NCI-H526 (cell line): Measurements from ENCODE around the gene CIAO2B.
"Not testable (repeated sequence)": the region's sequence is repeated elsewhere in the genome, so short reads cannot be mapped to it uniquely, and the experiment has no call there.

Source experiments
- DNase-seq, 2 experiments: peaks; one replicate each; lab custom pipeline; 2025; lab: John Stamatoyannopoulos, UW

Gene CIAO2B

DNA sequence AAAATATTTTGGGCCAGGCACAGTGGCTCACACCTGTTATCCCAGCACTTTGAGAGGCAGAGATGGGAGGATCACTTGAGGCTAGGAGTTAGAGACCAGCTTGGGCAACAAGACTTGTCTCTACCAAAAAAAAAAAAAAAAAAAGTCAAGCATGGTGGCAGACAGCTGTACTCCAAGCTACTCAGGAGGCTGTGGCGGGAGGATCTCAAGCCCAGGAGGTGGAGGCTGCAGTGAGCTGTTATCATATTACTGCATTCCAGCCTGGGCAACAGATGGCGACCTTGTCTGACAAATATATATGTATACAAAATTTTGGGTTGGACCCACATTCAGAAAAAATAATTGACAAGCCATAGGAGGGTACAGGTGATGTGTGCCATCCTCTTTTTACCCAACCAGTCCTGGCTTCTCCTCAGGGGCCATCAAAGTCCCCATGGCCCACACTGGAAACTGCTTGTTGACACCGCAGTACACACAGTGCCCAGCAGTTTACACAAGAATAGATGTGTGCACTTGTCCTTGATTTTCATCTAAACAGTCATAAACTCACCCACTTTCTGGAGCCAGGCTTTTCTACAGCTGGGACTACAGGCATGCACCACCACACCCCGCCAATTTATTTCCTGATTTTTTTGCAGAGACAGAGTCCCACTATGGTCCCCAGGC is 2.8 kb upstream of the CIAO2B start:
- no peak for DNase-seq

- no peak for DNase-seq
Measured at GRCh38 chr16:66936462-66936861, 2.3 kb upstream of the CIAO2B start.

GRCh38 chr16:66935314-66936011 is 1.3 kb upstream of the CIAO2B start, which contains the start of gene CES2:
Gene CES2 (plus strand): TSS chr16:66935516. CDS start chr16:66935636, 120 bp downstream.
- DNase-seq = peak in 1 of 2 experiments; percentile 39

DNA sequence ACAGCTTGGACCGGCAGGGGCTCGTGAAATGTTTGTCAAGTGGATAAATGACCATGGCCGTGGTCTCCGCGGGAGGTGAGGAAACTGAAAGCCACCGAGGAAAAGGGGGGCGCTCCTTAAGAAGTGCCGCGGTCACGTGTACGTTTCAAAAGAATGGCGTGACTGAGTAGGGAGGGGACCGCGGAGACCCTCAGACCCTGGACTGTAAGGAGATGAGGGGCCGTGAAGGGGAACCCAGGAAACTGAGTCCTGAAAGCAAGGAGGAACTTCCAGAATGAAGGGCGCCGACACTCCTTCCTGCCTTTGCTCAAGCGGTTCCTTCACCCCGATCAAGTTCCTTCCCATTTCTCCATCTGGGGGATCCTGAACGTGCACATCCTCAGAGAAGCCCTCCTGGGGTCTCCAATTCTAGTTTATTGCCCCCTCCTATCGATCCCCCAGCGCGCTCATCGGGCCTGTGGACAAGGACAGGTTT is 674 bp upstream of the CIAO2B start:
- DNase-seq = not testable (repeated sequence)

DNA sequence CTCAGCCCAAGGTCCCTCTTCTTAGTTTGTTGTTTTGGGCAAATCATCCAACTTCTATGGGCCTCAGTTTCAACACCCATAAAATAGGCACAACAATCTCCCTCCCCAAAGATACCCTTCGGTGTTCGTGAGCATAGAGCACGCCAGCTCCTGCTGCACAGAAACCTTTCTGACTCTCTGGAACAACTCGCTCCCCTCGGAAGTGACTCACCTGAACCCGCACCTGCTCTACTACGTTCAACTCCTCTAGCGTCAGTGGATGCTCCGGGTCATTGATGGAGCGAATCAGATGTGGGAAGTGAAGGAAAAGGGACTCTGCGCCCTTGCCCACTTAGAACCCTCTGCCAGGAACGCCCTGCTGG is 445 bp downstream of the CIAO2B start:
- DNase-seq = peak in 1 of 2 experiments; percentile 21

DNA sequence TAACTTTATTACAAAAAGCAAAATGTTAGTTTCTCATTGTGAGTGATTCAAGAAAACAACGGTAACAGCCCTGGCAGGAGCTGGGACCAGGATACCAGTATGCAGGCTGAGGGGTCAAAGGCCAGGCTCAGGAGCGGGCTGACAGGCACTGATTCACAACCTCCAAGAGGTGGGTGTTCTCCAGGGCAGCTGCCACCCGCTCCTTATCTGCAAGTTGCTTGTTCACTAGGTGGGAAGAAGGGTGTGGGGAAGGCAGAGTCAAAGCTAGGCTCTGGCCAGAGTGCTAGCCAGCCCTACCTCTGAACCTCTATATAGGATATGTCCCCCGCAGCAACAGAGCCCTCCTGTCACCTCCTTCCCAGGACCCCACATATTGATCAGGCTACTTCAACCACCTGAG is 2.1 kb downstream of the CIAO2B start:
- DNase-seq = no peak

GRCh38 chr16:66931665-66932064 is 2.5 kb downstream of the CIAO2B start:
- DNase-seq = no peak

GRCh38 chr16:66930189-66930588 is 4.0 kb downstream of the CIAO2B start:
- no peak for DNase-seq

DNA sequence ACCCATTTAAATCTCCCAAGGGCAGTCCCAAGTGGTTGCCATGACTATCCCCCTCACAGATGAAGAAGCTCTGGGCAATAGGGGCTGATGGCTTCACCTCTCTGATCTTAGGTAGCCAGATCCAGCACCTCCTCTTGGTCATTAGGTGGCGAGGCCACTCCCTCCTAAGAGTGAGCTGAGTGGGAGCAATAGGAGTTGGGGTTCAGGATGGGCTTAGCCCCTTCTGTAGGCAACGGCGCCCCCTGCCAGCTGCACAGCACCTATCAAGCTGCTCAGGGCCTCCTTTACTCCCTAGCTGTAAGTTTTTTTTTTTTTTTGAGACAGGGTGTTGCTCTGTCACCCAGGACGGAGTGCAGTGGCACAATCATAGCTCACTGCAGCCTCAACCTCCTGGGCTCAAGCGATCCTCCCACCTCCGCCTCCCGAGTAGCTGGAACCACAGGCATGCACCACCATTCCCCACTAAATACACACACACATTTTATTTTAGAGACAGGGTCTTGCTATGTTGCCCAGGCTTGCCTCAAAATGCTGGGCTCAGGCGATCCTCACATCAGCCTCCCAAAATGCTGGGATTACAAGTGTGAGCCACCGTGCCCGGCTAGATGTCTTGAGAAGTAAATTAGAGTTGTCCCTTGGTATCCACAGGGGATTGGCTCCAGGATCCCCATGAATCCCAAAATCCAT is 5.4 kb downstream of the CIAO2B start:
- peak in 1 of 2 experiments; percentile 11 for DNase-seq

DNA sequence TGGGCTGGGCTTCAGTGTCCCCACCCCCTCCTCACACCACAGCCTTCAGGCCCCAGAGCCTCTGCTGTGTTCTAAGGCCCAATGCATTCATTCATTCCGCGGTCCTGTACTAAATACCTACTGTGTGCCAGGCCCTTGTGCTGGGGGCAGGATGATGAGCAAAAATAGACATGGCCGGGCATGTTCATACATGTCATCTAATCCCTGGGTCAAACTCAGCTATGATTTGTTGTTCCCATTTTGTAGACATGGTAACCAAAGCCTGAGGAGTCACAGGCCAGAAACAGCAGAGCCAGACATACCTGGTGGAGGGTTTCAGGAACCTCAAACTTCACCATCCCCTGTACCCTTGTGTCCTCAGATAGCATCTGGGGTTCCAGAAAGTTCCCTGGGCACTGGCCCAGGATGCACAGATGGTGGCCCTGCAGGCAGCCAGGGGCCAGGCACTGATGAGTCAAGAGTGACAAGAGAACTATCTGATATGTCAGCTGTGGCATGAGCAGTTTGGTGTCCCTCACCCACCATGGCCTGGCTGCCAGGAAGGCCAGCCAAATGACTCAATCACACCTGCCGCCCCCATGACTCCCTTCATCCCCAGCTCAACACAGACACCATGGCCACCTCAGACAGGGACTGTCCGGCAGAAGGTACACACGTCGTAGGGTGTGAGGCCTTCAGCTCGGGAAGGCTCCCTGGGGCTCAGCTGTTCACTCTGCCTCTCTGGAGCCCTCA is 6.1 kb downstream of the CIAO2B start:
- DNase-seq = no peak

DNA sequence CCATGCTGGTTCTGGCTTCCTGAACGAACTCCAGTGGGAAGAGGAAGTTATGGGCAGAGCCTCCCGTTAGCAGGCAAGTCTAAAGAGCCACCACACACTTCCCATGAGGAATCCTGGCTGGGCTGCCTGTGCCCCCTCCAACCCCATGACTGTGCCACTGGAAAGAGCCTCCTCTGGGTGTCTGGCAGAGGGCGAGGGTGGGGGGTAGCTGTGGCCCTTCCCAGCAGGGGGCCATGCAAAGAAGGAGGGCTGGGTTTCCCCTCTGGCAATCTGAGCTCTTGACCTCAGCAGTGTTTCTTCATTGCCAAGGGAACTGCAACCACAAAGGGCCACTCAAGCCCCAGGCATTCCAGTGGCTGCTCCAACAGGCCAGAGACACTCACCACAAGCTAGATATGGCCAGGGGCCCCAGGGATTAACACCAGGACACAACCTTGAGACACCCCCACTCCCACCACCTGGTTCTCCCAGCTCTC is 7.2 kb downstream of the CIAO2B start:
- DNase-seq = no peak

DNA sequence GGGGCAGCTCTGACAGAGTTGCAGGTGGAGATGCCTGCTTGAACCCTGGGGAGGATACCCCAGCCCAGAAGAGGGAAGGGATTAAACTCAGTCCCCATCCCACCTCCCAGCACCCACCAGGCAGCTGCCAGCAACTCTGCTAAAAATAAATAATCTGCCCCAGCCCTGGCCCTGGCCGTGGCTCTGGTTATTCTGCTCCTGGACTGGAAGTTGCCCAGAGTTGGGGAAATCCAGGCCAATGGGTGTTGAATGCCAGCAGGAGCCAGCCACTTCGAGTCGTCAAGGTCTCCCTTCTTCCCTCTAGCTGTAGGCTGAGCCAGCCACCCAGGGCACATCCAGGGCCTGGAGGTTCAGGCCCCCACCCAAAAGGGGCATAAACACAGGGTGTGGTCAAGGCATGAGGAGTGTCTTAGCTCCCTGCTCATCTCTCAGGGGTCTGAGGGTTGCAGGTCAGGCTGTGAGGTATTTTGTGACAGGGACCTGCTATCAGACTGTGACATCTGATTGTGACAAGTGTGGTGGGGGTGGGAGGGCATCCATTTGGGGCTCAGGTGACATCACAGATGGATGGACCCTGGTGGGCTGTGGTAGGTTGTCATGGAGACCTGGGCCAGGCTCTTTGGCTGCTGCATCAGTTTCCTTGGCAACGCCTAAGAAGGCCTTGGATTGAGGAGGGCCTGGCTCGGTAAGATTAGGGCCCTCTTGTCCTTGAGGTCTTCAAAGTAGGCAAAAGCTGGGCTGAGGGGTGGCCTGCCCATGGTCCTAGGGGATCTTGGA is 7.8 kb downstream of the CIAO2B start:
- DNase-seq = no peak

- DNase-seq = no peak
Measured at GRCh38 chr16:66925322-66925840, 8.8 kb downstream of the CIAO2B start, which contains the start of gene RRAD. Gene RRAD (minus strand): TSS chr16:66925535. CDS start chr16:66925179, 356 bp downstream.

- peak in 1 of 2 experiments; percentile 24 for DNase-seq
Measured at GRCh38 chr16:66924527-66925321, 9.5 kb downstream of the CIAO2B start.

- DNase-seq = no peak
Measured at GRCh38 chr16:66923866-66924265, 10.3 kb downstream of the CIAO2B start.

DNA sequence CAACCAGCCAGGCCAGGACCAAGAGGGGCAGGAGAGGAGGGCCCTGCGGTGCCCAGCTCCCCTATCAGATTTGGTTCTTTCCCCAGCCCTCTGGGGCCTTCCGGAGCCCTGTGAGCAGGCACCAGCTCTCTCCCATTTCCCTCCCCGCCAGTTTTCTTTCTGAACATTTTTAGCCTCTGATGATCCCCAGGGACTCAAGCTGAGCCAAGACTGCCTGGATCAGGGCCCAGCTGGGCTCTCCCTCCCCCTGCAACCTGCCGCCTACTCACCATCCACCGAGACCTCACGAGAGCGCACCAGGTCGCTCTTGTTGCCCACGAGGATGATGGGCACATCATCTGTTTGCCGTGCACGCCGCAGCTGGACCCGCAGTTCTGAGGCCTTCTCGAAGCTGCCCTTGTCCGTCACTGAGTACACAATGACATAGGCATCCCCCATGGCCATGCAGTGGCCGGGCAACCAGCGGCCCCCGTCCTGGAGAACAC is 10.9 kb downstream of the CIAO2B start:
- peak in 1 of 2 experiments; percentile 7 for DNase-seq

DNA sequence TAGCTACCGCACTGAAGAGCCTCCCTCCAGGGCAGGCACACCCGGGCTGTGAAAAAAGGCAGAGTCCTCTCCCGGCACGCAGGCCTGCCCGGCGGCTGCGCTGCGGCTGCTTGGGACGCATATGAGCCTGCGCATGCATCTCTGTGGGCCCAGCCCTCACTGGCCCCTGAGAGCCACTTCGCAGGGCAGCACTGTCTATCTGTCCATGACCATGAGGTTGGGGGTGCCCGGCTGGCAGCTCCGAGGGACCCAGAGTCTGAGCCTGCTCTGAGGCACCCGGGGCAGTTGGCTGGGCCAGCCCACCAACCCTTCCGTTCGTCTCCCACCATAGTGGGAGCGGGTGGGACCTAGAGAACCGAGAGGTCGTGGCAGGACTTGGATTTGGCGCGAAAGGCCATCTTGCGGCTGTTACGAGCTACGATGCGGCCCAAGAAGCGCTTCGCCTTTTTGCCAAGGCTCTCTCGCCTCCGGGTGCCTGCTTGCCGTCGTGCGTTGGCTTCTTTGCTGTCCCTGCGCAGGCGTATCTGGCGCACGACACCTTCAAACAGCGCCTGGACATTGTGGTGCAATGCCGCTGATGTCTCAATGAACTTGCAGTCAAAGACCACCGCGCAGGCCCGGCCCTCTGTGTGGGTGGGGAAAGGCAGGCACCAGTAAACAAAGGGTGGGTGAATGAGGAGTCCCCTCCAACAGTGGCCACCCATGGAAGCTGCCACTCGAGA is 12.3 kb downstream of the CIAO2B start:
- DNase-seq = no peak

DNA sequence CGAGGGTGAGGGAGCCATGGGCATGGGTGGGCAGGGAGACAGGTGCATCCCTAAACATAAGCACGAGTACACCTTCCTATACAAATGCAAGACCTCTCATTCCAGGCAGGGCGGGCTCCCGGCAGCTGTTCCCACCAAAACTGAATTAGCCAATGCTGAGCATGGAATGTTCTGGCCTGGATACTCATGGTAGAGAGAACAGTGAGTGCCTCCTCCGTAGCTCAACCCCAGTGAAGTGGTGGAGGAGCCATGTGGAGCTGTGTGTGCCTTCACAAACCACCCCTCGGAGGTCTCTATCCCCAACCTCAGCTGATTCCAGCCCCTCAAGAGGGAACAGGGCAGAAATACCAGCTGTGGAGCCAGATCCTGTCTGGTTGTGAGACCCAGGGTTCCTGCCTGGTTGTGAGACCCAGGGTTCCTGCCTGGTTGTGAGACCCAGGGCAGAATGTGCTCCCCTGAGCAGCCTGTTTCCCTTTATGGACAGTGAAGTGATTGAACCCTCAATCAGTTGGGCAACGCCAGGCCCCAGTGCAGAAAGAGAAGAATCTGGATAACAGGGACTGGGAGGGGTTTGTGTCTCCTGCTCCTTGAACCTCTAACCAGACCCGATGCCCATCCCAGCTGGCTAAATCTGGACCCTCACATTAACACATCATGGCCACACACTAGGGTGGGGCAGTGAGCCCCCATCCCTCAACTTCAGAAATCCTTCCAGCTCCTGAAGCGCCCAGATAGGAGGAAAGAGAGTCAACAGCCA is 13.1 kb downstream of the CIAO2B start:
- no peak for DNase-seq

DNA sequence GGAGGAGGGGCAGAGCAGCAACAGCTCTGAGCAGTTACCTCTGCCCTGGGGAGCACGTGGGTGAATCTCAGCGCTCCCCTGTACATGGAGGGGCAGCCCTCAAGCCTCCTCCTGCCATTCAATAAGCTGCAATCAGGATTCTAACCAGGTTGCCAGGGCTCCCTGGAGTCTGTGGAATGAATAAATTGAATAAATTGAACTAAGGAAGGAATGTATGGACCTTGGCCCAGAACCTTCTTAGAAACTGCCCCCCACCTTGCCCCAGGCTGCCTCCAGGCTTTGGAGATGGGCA is 14.0 kb downstream of the CIAO2B start:
- no peak for DNase-seq
